ENCODE results near the gene CCDC182.

DNA sequence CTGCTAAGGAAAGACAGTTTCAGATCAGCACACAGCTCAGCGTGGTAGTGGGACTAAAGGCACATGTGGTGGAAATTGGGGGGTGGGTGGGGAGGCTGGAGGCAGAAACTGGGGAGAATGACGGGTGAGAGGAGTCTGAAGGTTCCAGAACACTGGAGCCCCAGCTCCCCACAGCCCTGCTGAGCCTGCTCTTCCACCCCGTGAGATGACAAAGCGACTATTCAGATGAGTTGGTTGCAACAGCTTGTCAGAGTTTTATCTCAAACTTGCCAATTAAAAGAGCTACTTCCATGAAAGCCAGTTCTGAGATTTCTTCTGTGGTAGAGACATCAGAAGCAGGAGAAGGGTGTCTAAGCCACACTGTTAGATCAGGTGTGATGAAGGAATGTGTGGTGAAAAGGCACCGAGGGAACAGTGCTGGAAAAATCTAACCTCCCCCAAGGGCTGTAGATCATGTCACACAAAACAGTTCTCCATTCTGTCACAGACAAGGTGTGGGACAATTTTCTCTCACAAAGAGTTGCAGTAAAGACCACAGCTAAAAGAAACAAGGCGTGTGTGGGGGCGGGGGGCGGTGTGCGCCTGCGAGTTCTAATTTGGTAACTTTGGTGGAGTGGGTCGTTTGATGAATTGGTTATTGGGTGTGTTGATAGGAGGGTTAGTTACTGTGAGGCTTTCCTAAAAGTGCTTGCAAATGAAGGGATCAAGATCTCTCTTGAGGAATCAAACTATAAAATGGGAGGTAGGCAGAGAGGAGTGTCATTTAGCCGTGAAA lies 39.0 kb downstream of the CCDC182 start:
- TF ChIP-seq YY1 (tag by site-specific recombination; IDR thresholded peaks at IDR 0.05) (no peak), ZNF549 (tag by site-specific recombination; IDR thresholded peaks at IDR 0.05) (no peak), ZNF580 (tag by site-specific recombination; IDR thresholded peaks at IDR 0.05) (no peak), TRIM28 (IDR thresholded peaks at IDR 0.05; ENCODE audit: borderline replicate concordance, low read length) (no peak)
- TF ChIP-seq, protein P1, sequence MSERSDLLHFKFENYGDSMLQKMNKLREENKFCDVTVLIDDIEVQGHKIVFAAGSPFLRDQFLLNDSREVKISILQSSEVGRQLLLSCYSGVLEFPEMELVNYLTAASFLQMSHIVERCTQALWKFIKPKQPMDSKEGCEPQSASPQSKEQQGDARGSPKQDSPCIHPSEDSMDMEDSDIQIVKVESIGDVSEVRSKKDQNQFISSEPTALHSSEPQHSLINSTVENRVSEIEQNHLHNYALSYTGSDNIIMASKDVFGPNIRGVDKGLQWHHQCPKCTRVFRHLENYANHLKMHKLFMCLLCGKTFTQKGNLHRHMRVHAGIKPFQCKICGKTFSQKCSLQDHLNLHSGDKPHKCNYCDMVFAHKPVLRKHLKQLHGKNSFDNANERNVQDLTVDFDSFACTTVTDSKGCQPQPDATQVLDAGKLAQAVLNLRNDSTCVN (tag by site-specific recombination; optimal IDR thresholded peaks at IDR 0.05), result no peak
- TF ChIP-seq, protein P2, sequence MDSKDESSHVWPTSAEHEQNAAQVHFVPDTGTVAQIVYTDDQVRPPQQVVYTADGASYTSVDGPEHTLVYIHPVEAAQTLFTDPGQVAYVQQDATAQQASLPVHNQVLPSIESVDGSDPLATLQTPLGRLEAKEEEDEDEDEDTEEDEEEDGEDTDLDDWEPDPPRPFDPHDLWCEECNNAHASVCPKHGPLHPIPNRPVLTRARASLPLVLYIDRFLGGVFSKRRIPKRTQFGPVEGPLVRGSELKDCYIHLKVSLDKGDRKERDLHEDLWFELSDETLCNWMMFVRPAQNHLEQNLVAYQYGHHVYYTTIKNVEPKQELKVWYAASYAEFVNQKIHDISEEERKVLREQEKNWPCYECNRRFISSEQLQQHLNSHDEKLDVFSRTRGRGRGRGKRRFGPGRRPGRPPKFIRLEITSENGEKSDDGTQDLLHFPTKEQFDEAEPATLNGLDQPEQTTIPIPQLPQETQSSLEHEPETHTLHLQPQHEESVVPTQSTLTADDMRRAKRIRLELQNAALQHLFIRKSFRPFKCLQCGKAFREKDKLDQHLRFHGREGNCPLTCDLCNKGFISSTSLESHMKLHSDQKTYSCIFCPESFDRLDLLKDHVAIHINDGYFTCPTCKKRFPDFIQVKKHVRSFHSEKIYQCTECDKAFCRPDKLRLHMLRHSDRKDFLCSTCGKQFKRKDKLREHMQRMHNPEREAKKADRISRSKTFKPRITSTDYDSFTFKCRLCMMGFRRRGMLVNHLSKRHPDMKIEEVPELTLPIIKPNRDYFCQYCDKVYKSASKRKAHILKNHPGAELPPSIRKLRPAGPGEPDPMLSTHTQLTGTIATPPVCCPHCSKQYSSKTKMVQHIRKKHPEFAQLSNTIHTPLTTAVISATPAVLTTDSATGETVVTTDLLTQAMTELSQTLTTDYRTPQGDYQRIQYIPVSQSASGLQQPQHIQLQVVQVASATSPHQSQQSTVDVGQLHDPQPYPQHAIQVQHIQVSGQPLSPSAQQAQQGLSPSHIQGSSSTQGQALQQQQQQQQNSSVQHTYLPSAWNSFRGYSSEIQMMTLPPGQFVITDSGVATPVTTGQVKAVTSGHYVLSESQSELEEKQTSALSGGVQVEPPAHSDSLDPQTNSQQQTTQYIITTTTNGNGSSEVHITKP (tag by site-specific recombination; IDR thresholded peaks at IDR 0.05), result no peak
